NCI-H82 treated with DMSO at 0.1 percent for 48 hours (cell line): ENCODE measurements around the gene CNTN5.

Experiments
- DNase-seq: peaks from one replicate; lab custom pipeline; 2025; ENCODE audit not compliant: unreplicated experiment; lab: John Stamatoyannopoulos, UW

The CNTN5 gene

GRCh38 chr11:99887481-99887880 lies 866.7 kb downstream of the CNTN5 start:
- no peak for DNase-seq

GRCh38 chr11:99893811-99894210 lies 873.1 kb downstream of the CNTN5 start:
- DNase-seq, result no peak

DNA sequence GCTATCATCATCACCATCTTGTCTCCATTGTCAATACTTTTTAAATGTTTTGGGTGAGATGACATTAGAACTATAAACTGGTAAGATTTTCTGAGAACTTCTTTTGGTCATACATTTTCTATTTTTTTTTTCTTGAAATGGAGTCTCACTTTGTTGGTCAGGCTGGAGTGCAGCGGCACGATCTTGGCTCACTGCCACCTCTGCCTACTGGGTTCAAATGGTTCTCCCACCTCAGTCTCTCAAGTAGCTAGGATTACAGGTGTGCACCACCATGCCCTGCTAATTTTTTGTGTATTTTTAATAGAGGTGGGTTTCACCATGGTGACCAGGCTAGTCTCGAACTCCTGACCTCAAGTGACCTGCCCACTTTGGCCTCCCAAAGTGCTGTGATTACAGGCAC lies 880.4 kb downstream of the CNTN5 start:
- DNase-seq, result no peak

DNA sequence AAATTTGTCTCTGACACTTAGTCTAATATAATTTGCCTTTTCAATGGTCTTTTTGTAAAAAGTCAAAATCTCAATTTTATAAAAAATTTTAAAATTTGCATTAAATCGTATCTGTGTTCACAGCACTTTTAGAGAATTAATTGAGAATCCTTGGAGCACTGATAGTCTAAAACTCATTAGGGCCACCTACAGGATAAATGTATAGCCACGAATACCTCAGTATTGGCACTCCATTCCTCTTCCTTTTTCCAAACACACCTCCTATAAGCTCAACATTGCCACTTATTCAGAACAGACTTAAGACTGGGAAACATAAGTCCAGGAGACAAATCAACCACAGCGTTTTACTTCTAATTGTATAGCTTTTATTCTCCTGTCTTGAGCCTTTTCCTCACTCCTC lies 890.4 kb downstream of the CNTN5 start:
- no peak for DNase-seq

DNA sequence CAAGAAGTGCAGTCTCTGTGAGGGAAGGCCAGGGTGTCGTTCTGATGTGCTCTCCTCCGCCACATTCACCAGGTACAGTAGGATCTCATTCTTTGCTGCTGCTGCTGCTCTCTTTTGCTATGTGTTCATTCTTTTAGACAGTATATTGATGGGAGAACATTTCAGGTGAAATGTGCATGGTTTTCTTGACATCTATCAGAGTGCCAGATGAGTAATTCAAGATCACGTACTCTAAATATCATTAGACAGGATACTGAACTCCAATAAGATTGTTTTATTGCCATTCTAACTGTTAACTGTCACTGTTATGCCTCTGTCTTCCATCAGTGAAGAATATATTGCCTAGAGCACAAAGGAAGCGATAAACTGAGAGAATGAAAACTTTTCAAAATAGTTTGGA lies 895.3 kb downstream of the CNTN5 start:
- DNase-seq, result no peak

DNA sequence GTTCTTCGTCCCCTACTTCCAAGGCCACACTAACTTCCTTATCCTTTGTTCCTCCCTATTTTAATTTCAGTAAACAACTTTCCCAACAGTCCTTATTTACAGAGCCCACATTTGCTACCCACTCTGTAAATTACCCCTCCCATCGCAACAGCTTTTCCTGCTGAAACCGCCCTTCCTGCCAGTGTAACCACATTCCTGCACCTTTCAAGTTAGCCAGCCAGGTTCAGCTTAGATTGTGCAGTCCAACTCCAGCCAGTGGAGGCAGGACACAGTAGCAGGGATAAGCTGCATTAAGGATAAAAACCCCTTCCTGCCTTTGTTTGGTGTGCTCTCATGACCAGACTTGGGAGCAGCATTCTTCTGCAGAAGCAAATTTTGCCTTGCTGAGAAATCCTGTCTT lies 898.0 kb downstream of the CNTN5 start:
- DNase-seq, result no peak

- DNase-seq, result no peak
Observed at GRCh38 chr11:99920956-99921355, 900.2 kb downstream of the CNTN5 start.

- peak; percentile 67 for DNase-seq
Observed at GRCh38 chr11:99925968-99926367, 905.2 kb downstream of the CNTN5 start.

DNA sequence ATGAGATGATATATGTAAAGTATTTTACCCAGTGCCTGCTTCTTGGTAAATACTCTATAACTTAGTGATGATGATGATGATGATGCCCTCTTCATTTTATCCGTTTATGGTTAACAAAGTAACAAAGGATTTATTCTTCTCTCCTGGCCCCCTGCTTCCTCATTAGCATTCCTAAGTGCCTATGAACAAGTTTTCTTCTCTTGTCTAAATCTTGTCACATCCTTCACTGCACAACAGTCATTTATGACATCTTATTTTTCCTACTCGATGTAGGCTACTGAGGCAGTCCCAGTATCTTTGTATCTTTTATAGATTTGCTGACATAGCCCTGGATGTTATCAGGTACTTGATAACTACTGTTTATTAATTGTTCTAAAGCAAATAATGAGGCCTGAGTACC lies 911.9 kb downstream of the CNTN5 start:
- DNase-seq, result no peak

DNA sequence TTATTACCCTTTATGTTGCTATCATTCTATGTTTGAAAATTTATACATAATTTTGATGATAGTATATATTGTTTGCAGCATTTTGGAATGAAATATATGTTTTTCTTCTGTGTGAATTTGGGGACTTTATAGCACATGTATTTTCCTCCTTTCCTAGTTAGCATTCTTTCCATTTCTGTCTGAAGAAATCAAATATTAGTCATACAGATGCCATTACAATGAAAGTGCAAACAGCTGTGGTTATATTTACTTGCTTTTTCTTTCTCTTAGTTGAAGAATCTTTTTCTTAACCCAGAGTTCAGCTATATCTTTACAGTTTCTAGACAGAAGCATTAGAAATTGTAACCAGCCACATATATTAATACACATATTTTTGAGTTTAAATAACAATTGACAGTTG lies 913.3 kb downstream of the CNTN5 start:
- no peak for DNase-seq

GRCh38 chr11:99937330-99937729 lies 916.6 kb downstream of the CNTN5 start:
- DNase-seq, result no peak

DNA sequence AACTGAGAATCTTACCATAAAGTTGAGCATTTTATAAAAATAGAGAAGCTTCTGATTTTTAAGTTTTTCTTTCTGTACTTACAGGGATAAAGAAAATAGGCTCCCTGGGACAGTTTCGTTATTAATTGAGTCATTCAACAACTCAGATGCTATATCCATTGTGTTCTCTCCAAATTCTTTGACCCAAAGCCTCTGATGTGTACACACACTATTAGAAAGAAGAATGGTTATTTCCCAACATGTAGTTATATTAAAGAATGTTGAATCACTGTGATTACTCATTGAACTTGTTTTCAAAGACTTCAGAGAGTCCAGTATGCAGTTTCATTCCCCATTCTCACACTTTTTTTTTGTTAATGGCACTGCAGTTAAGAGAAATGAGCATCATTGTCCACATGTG lies 932.1 kb downstream of the CNTN5 start:
- no peak for DNase-seq

- no peak for DNase-seq
Observed at GRCh38 chr11:99960536-99960935, 939.8 kb downstream of the CNTN5 start.

- DNase-seq, result no peak
Observed at GRCh38 chr11:99968336-99968735, 947.6 kb downstream of the CNTN5 start.

DNA sequence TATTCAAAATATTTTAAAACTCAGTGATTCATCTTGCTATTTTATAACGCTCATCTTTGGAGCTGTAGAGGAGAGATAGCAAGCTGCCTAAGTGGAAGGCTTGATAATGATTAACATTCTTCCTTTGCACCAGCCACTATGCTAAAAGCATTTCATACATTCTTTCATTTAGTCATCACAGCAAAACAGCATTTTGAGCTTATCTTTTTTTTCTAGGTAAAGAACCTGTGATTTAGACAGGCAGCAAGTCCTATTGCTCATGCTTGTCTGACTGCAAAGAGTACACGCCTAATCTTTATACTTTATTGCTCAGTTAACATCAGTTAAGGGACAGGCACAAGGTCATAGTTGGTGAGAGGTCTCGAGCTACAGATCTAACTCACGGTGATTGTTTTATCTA lies 953.2 kb downstream of the CNTN5 start:
- no peak for DNase-seq

DNA sequence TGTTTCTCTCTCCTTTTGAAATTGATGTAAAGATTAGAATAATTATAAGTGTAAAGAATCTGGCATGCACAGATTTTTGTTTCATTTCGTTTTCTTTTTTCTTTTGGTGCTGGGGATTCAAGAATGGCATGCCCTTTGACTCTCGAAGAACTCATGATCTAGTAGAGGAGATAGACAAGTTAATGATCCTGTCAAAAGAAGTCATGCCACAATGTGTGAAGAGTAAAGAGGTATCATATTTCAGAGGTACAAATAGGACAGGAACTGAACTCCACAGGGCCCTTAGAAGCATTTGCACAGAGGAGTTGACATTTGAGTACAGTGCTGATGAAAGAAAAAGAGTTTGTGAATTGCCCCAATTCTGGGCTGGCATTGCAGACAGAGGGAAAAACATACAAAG lies 958.3 kb downstream of the CNTN5 start:
- DNase-seq, result no peak

GRCh38 chr11:99987821-99988470 lies 967.2 kb downstream of the CNTN5 start:
- no peak for DNase-seq

- DNase-seq, result no peak
Observed at GRCh38 chr11:99988471-99988837, 967.7 kb downstream of the CNTN5 start.

GRCh38 chr11:100003985-100004384 lies 983.2 kb downstream of the CNTN5 start:
- DNase-seq, result no peak

DNA sequence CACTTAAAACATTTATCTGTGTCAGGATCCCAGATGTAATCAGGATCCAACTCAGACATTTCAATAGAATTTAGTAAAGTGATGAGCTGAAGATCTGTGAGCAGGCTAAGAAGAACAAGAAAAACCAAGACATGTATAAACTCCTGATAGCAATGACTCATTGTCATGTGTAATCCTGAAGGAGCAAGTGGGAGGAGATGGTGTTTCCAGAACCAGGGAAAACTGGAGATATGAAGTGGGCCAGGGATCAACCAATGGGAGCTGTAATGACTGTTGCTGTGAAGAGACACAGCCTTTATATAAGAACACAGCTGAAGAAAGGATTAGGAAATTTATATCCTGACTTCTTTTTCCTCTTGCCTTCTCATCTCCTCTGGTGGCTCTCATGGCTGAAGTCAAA lies 983.8 kb downstream of the CNTN5 start:
- no peak for DNase-seq

GRCh38 chr11:100008417-100008816 lies 987.7 kb downstream of the CNTN5 start:
- no peak for DNase-seq

DNA sequence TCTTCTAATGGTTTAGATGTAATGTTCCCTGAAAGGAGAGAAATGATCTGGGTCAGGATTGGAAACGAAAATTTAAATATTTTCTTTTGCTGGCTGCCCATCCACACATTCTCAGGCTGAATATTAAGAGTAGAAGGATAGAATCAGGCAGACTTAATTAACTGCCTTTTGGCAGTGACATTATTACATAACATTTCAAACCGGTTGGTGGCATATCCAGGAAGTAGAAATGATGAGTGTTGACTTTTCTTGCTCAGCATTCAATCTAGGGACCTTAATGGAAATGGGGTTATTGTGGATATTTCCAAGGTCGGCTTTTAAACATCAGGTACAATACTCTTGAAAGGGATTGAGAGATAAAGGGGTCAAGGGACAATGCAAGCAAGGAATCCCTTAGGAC lies 989.0 kb downstream of the CNTN5 start:
- DNase-seq, result no peak

DNA sequence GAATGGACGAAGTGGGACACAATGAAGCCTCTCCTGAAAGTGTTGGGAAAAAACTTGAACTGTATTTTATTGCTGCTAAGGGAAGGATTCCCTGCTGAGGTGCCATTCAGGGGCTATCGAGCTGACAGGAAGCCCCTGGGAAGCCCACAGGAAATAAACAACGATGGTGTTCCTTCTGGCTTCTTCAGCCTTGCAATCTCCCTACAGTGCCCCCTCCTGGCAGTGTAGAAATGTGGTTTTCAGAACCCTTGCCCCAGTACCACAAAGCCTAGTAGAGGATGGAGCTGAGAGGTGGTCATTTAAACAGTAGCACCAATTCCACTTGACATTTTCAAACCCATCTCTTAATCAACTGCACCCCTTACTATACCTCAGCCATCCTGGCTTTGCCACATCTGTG lies 989.6 kb downstream of the CNTN5 start:
- DNase-seq, result no peak

DNA sequence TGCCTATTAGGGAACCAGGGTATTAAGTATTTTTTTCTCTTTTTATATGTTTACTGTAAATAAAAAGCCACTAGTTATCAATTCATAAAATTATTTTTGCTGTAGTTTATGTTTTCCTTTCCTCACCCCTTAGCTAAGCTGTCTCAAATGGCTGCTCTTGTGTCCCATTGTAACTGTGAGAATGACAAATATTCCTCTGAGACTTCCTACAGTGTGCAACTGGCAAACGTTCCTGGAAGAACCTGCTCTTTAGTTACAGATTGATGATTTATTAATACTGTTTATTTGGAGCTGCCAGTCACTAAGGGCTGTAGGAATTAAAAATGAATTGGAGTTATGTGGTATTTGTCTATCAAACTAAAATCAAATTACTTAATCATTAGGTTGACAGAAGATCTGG lies 990.9 kb downstream of the CNTN5 start:
- DNase-seq, result no peak
